IMR-90 (cell line): ENCODE data around the gene CUL9.

Experiments
- CEBPB ChIP-seq: IDR thresholded peaks from 2 replicates; pipeline ENCODE4 v1.6.1; 2012; ENCODE audit warnings: low read depth, low read length, improper control_type of control experiment
- CHD1 ChIP-seq: IDR thresholded peaks from 2 replicates; pipeline ENCODE4 v1.6.1; 2012; ENCODE audit warnings: low read depth, low read length, improper control_type of control experiment
- CTCF ChIP-seq: conservative IDR thresholded peaks from 2 replicates; pipeline ENCODE4 v1.5.1; 2012; ENCODE audit warnings: mild to moderate bottlenecking, low read depth, low read length, improper control_type of control experiment
- ELK1 ChIP-seq: fragments of 150-350 bp; IDR thresholded peaks from 2 replicates; pipeline ENCODE4 v1.6.1; 2016; ENCODE audit warnings: low read depth, mild to moderate bottlenecking, low read length, moderate library complexity, borderline replicate concordance
- MAFK ChIP-seq: IDR thresholded peaks from 2 replicates; pipeline ENCODE4 v1.6.1; 2012; ENCODE audit warnings: low read depth, low read length, improper control_type of control experiment
- MXI1 ChIP-seq: IDR thresholded peaks from 2 replicates; pipeline ENCODE4 v1.6.1; 2012; ENCODE audit warnings: low read depth, mild to moderate bottlenecking, low read length, moderate library complexity, borderline replicate concordance
- POLR2A ChIP-seq: IDR thresholded peaks from 2 replicates; pipeline ENCODE4 v1.6.1; 2012; ENCODE audit warnings: mild to moderate bottlenecking, low read depth, low read length
- RAD21 ChIP-seq: IDR thresholded peaks from 2 replicates; pipeline ENCODE4 v1.6.1; 2012; ENCODE audit warnings: low read length, improper control_type of control experiment
- RFX5 ChIP-seq: IDR thresholded peaks from 2 replicates; pipeline ENCODE4 v1.8.0; 2012; ENCODE audit warnings: low read depth, mild to moderate bottlenecking, low read length, moderate library complexity
- SMC3 ChIP-seq: fragments of 150-350 bp; IDR thresholded peaks from 2 replicates; pipeline ENCODE4 v1.6.1; 2016; ENCODE audit warnings: low read depth, mild to moderate bottlenecking, antibody characterized with exemption, low read length, moderate library complexity

DNA sequence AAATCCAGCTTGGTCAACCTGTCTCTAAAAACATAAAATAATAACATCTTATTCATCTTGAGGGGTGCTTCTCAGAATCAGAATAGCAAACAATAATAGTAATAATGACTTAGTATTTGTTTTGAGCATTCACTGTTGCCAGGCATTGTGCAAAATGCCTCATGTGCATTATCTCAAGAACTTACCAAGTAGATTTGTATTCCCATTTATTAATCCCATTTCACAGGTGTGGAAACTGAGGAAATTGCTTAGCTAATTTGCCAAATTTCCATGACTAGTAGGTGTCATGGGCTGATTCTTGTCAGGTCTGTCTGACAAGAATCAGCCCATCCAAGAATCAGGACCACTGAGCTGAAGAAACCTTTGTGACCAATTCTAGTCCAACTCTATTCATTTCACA lies 66.8 kb downstream of the CUL9 start:
- TF ChIP-seq POLR2A (no peak), CTCF (no peak), CEBPB (no peak), RFX5 (no peak), ELK1 (no peak), MAFK (no peak), MXI1 (no peak), CHD1 (no peak), RAD21 (no peak), SMC3 (no peak)
